HepG2 (cell line): Measurements from ENCODE around the gene GGA1. TPM values are rescaled to one million over a fixed set of nuclear protein-coding genes. Genes with fewer than 3 reads are reported as not detected.

ENCODE experiments used
- ATAC-seq: fragments of 200-7000 bp; cut with Tn5 transposase; 3 replicates; pipeline ENCODE4 v1.9.1; 2020; ENCODE audit warnings: mild to moderate bottlenecking, moderate library complexity
- BruUV-seq: library from RNA; stranded (reverse); fragments of 400-500 nt; replicated peaks from 2 replicates; lab custom pipeline; 2021; lab: Mats Ljungman, UMichigan
- CTCF ChIA-PET: fragments of 300-600 bp; formaldehyde crosslinking; extraction: SDS; loops from one replicate; lab custom pipeline; 2021; ENCODE audit warnings: low total read pairs, inconsistent platforms, low intra/inter-chr PET ratio; lab: Yijun Ruan, JAX
- POLR2A ChIA-PET: fragments of 350-600 bp; sonication (Branson Sonifier 250); formaldehyde crosslinking; loops from one replicate; lab custom pipeline; 2020; ENCODE audit warnings: antibody characterized with exemption, inconsistent platforms; lab: Yijun Ruan, JAX
- DNase-seq: peaks from one replicate; pipeline ENCODE4 v3.0.0-alpha.2; 2015; ENCODE audit warnings: low spot score
- FAIRE-seq: peaks from 3 replicates; lab custom pipeline; 2011; peaks lifted over from hg19 to GRCh38; lab: Jason Lieb, UNC
- H2AFZ ChIP-seq: one replicate; pipeline ENCODE4 v1.6.1; 2011; ENCODE audit warnings: low read length, inconsistent platforms
- H3K27ac ChIP-seq: fragments of 300-600 bp; 3 replicates; pipeline ENCODE4 v1.8.0; 2011; ENCODE audit warnings: mixed run types, mild to moderate bottlenecking, mixed read lengths, low read length, inconsistent platforms; ENCODE audit not compliant: insufficient read depth; ENCODE audit errors: extremely low read length
- H3K27me3 ChIP-seq, 2 experiments: fragments of 200-600 bp in 1 of 2; 2 replicates in 1 of 2; 3 replicates in 1 of 2; pipeline versions ENCODE4 v1.6.0 to v1.8.0; 2011; ENCODE audit warnings: low read length in 2 of 2, mild to moderate bottlenecking in 2 of 2, moderate library complexity in 2 of 2, inconsistent platforms in 1 of 2; ENCODE audit not compliant: insufficient read depth in 2 of 2, control insufficient read depth in 1 of 2
- H3K36me3 ChIP-seq, 2 experiments: fragments of 200-600 bp in 1 of 2; replicated peaks in 1 of 2; 2 replicates in 1 of 2; 3 replicates in 1 of 2; pipeline versions ENCODE4 v1.5.1 to v1.8.0; 2011; ENCODE audit warnings: low read length in 2 of 2, inconsistent platforms in 1 of 2; ENCODE audit not compliant: insufficient read depth in 2 of 2, control insufficient read depth in 1 of 2
- H3K4me1 ChIP-seq: 2 replicates; pipeline ENCODE4 v1.5.1; 2012; ENCODE audit warnings: low read length, inconsistent platforms; ENCODE audit not compliant: insufficient read depth
- H3K4me2 ChIP-seq: 2 replicates; pipeline ENCODE4 v1.6.0; 2011; ENCODE audit warnings: low read depth, low read length, inconsistent platforms
- H3K4me3 ChIP-seq, 3 experiments: fragments of 200-600 bp in 1 of 3; sonication (generic), shearing (Covaris generic) in 1 of 3; replicated peaks in 1 of 3; 2 replicates each; pipeline ENCODE4 v1.5.1; 2011 to 2016; ENCODE audit warnings: low read length in 3 of 3, inconsistent platforms in 2 of 3, low read depth in 2 of 3, mild to moderate bottlenecking in 2 of 3, control low read depth in 1 of 3, mixed read lengths in 1 of 3; ENCODE audit not compliant: insufficient read depth in 1 of 3
- H3K79me2 ChIP-seq: one replicate; pipeline ENCODE4 v1.6.1; 2011; ENCODE audit warnings: low read length, inconsistent platforms; ENCODE audit not compliant: insufficient read depth
- H3K9ac ChIP-seq: 2 replicates; pipeline ENCODE4 v1.6.0; 2011; ENCODE audit warnings: mild to moderate bottlenecking, low read depth, low read length, inconsistent platforms; ENCODE audit not compliant: insufficient read depth
- H3K9me3 ChIP-seq: 2 replicates; pipeline ENCODE4 v1.5.1; 2012; ENCODE audit warnings: mild to moderate bottlenecking, low read length
- H4K20me1 ChIP-seq: 2 replicates; pipeline ENCODE4 v1.6.0; 2011; ENCODE audit warnings: inconsistent platforms, mild to moderate bottlenecking, low read length, moderate library complexity; ENCODE audit not compliant: insufficient read depth
- HMG20B ChIP-seq: conservative IDR thresholded peaks from 2 replicates; pipeline ENCODE4 v1.6.1; 2016; ENCODE audit warnings: missing genetic modification reagents, missing compliant biosample characterization
- IRF1 ChIP-seq: sonication (generic); formaldehyde crosslinking; IDR thresholded peaks from 2 replicates; pipeline ENCODE4 v1.4.0; 2020; ENCODE audit warnings: low read depth, mild to moderate bottlenecking, missing genetic modification reagents
- SALL1 ChIP-seq: sonication (generic); formaldehyde crosslinking; IDR thresholded peaks from 2 replicates; pipeline ENCODE4 v1.8.0; 2022; ENCODE audit warnings: mild to moderate bottlenecking, missing genetic modification reagents
- ZNF431 ChIP-seq: sonication (generic); formaldehyde crosslinking; IDR thresholded peaks from 2 replicates; pipeline ENCODE4 v1.9.0; 2022; ENCODE audit warnings: missing genetic modification reagents, low read depth, mild to moderate bottlenecking, borderline replicate concordance
- ZNF781 ChIP-seq: sonication (generic); formaldehyde crosslinking; IDR thresholded peaks from 2 replicates; pipeline ENCODE4 v1.5.1; 2020; ENCODE audit warnings: borderline replicate concordance, mild to moderate bottlenecking, missing genetic modification reagents; ENCODE audit errors: not compliant biosample characterization
- WGBS: methylation state at CpG from one replicate; pipeline ENCODE4 v1.1.6; 2017; ENCODE audit warnings: low lambda C conversion rate; 5-methylcytosine and 5-hydroxymethylcytosine counted together
- in situ Hi-C: cut with HindIII; loops from 2 replicates; pipeline ENCODE4 v1.10.0; 2017; ENCODE audit warnings: low pct_unique_long_range_greater_than_20kb; ENCODE audit not compliant: extremely low pct_ligation_motif_present
- intact Hi-C: fragments of 100-400 bp; cut with micrococcal nuclease; formaldehyde crosslinking; loops from one replicate; pipeline ENCODE4 v1.10.0; 2022; ENCODE audit not compliant: unreplicated experiment
- polyA plus RNA-seq, 8 experiments: library from polyadenylated mRNA; depleted of rRNA in 3 of 8; stranded (reverse) in 7 of 8; unstranded in 1 of 8; fragments of >200 nt; fragmentation: Illumina TruSeq in 4 of 8; extraction: Trizol in 4 of 8; gene quantifications; 2 replicates each; pipeline versions ENCODE4 v1.2.1 to v1.2.3, GENCODE V29; 2011 to 2016; ENCODE audit warnings: low read depth in 4 of 8, missing spikeins in 1 of 8, mixed read lengths in 1 of 8; ENCODE audit not compliant: insufficient read depth in 1 of 8
- total RNA-seq, 5 experiments: library from RNA; depleted of rRNA; stranded (reverse); fragments of >200 nt; fragmentation: Illumina TruSeq; extraction: Trizol; gene quantifications; 2 replicates each; pipeline ENCODE4 v1.2.3, GENCODE V29; 2016; ENCODE audit warnings: low read depth in 1 of 5
- TF ChIP-seq, protein P1 (sequence below): fragments of 450-650 bp; IDR thresholded peaks from 2 replicates; pipeline ENCODE4 v1.6.1; 2017; ENCODE audit warnings: mild to moderate bottlenecking
- TF ChIP-seq, protein P2 (sequence below): sonication (generic); formaldehyde crosslinking; conservative IDR thresholded peaks from 2 replicates; pipeline ENCODE4 v1.5.0; 2020; ENCODE audit warnings: missing genetic modification reagents
- TF ChIP-seq, protein P3 (sequence below): sonication (generic); formaldehyde crosslinking; IDR thresholded peaks from 2 replicates; pipeline ENCODE4 v1.5.0; 2020; ENCODE audit warnings: missing genetic modification reagents
- TF ChIP-seq, protein P4 (sequence below): IDR thresholded peaks from 2 replicates; pipeline ENCODE4 v1.6.1; 2016; ENCODE audit warnings: mild to moderate bottlenecking
- TF ChIP-seq, protein P5 (sequence below): sonication (generic); formaldehyde crosslinking; IDR thresholded peaks from 2 replicates; pipeline ENCODE4 v1.4.0; 2020; ENCODE audit warnings: missing genetic modification reagents

GGA1 gene
- total and polyA plus RNA-seq, 2 of the 13 experiments (the other 11 are each of a cell fraction or from before 2014, with no cell fraction given), result 29.1 to 87.2 TPM

GRCh38 chr22:37609240-37610152 lies 862 bp downstream of the GGA1 start:
- no peaks in the 10 kb centered on the region for H3K9me3 ChIP-seq
- H3K4me2 ChIP-seq, result peak overlapping the region; percentile 90
- peak overlapping the region; percentile 80 for H3K9ac ChIP-seq
- peaks cover 0 to 5% of the 10 kb centered on the region in 2 experiments; a peak in 1 of 5 replicates for H3K27me3 ChIP-seq
- in situ Hi-C loops, result loop anchor here (10.0 kb wide), 1 partner anchor 65 kb away; no protein-coding TSS in a partner anchor
- ATAC-seq, result peak; percentile 9
- DNase-seq, result no peak
- WGBS, result 2% methylated on average over 9 of the region's 26 CpGs
- ChIA-PET CTCF (interaction anchor here (0.8 kb wide), 1 partner anchor 24 kb away, joined by 3 read pairs; no protein-coding TSS in a partner anchor), POLR2A (interaction anchor here (0.9 to 6.0 kb wide), 28 partner anchors 8 to 235 kb away, joined by 3 to 75 read pairs (median 8); partner anchors contain the start of genes ANKRD54, GCAT, LGALS2 and NOL12)
- intact Hi-C loops, result loop anchor here (2.0 kb wide), 1 partner anchor 29 kb away; the partner anchor contains the start of gene SH3BP1
- H3K4me3 ChIP-seq, result peak overlapping the region; percentile 78 to 92 (median 82)
- no peak overlapping the region for H2AFZ ChIP-seq
- peaks cover 20% of the 10 kb centered on the region for H3K79me2 ChIP-seq
- TSS peak; percentile 52 for BruUV-seq
- peaks cover 2 to 8% of the 10 kb centered on the region in 2 experiments; a peak in 2 of 5 replicates for H3K36me3 ChIP-seq
- FAIRE-seq, result peak; percentile 21
- H3K4me1 ChIP-seq, result peaks cover 40% of the 10 kb centered on the region
- no peaks in the 10 kb centered on the region for H4K20me1 ChIP-seq
- H3K27ac ChIP-seq, result peak overlapping the region; percentile 97
- TF ChIP-seq, protein P1, sequence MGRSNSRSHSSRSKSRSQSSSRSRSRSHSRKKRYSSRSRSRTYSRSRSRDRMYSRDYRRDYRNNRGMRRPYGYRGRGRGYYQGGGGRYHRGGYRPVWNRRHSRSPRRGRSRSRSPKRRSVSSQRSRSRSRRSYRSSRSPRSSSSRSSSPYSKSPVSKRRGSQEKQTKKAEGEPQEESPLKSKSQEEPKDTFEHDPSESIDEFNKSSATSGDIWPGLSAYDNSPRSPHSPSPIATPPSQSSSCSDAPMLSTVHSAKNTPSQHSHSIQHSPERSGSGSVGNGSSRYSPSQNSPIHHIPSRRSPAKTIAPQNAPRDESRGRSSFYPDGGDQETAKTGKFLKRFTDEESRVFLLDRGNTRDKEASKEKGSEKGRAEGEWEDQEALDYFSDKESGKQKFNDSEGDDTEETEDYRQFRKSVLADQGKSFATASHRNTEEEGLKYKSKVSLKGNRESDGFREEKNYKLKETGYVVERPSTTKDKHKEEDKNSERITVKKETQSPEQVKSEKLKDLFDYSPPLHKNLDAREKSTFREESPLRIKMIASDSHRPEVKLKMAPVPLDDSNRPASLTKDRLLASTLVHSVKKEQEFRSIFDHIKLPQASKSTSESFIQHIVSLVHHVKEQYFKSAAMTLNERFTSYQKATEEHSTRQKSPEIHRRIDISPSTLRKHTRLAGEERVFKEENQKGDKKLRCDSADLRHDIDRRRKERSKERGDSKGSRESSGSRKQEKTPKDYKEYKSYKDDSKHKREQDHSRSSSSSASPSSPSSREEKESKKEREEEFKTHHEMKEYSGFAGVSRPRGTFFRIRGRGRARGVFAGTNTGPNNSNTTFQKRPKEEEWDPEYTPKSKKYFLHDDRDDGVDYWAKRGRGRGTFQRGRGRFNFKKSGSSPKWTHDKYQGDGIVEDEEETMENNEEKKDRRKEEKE, result no peak
- TF ChIP-seq, protein P2, sequence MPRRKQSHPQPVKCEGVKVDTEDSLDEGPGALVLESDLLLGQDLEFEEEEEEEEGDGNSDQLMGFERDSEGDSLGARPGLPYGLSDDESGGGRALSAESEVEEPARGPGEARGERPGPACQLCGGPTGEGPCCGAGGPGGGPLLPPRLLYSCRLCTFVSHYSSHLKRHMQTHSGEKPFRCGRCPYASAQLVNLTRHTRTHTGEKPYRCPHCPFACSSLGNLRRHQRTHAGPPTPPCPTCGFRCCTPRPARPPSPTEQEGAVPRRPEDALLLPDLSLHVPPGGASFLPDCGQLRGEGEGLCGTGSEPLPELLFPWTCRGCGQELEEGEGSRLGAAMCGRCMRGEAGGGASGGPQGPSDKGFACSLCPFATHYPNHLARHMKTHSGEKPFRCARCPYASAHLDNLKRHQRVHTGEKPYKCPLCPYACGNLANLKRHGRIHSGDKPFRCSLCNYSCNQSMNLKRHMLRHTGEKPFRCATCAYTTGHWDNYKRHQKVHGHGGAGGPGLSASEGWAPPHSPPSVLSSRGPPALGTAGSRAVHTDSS (CRISPR knock-in tag), result no peak
- TF ChIP-seq ZNF431 (CRISPR knock-in tag) (0 out of 2 replicates have a peak, but pooled peaks have one; percentile 42), IRF1 (no peak), ZNF781 (CRISPR knock-in tag) (no peak), SALL1 (CRISPR knock-in tag) (peak; percentile 63), HMG20B (CRISPR knock-in tag) (no peak)
- TF ChIP-seq, protein P3, sequence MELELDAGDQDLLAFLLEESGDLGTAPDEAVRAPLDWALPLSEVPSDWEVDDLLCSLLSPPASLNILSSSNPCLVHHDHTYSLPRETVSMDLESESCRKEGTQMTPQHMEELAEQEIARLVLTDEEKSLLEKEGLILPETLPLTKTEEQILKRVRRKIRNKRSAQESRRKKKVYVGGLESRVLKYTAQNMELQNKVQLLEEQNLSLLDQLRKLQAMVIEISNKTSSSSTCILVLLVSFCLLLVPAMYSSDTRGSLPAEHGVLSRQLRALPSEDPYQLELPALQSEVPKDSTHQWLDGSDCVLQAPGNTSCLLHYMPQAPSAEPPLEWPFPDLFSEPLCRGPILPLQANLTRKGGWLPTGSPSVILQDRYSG, result no peak
- TF ChIP-seq, protein P4, sequence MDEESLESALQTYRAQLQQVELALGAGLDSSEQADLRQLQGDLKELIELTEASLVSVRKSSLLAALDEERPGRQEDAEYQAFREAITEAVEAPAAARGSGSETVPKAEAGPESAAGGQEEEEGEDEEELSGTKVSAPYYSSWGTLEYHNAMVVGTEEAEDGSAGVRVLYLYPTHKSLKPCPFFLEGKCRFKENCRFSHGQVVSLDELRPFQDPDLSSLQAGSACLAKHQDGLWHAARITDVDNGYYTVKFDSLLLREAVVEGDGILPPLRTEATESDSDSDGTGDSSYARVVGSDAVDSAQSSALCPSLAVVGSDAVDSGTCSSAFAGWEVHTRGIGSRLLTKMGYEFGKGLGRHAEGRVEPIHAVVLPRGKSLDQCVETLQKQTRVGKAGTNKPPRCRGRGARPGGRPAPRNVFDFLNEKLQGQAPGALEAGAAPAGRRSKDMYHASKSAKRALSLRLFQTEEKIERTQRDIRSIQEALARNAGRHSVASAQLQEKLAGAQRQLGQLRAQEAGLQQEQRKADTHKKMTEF (CRISPR knock-in tag), result peak; percentile 29; the same call in 1 of the 2 replicates
- TF ChIP-seq, protein P5, sequence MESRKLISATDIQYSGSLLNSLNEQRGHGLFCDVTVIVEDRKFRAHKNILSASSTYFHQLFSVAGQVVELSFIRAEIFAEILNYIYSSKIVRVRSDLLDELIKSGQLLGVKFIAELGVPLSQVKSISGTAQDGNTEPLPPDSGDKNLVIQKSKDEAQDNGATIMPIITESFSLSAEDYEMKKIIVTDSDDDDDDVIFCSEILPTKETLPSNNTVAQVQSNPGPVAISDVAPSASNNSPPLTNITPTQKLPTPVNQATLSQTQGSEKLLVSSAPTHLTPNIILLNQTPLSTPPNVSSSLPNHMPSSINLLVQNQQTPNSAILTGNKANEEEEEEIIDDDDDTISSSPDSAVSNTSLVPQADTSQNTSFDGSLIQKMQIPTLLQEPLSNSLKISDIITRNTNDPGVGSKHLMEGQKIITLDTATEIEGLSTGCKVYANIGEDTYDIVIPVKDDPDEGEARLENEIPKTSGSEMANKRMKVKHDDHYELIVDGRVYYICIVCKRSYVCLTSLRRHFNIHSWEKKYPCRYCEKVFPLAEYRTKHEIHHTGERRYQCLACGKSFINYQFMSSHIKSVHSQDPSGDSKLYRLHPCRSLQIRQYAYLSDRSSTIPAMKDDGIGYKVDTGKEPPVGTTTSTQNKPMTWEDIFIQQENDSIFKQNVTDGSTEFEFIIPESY (CRISPR knock-in tag), result no peak
